GM19452 (cell line): ENCODE data around the gene GAS7.
A peak's percentile ranks its signal among the peaks of the same experiment; 100 is the strongest.
"Not testable (repeated sequence)": the region's sequence is repeated elsewhere in the genome, so short reads cannot be mapped to it uniquely, and the experiment has no call there.

Source experiments
- ATAC-seq: cut with Tn5 transposase; IDR thresholded peaks from one replicate; pipeline ENCODE4 v1.9.1; 2021; ENCODE audit not compliant: unreplicated experiment

GAS7 gene

GRCh38 chr17:10114931-10115535, 83.4 kb downstream of the GAS7 start:
- ATAC-seq: peak; percentile 49

GRCh38 chr17:10112962-10113361, 85.4 kb downstream of the GAS7 start:
- ATAC-seq: no peak

GRCh38 chr17:10111907-10112452, 86.4 kb downstream of the GAS7 start:
- no peak for ATAC-seq

- no peak for ATAC-seq
Measured at GRCh38 chr17:10109146-10109545, 89.3 kb downstream of the GAS7 start.

GRCh38 chr17:10107316-10108165, 90.9 kb downstream of the GAS7 start:
- ATAC-seq: no peak

GRCh38 chr17:10106067-10106466, 92.3 kb downstream of the GAS7 start:
- ATAC-seq: no peak

GRCh38 chr17:10105513-10106001, 92.8 kb downstream of the GAS7 start:
- ATAC-seq: no peak

GRCh38 chr17:10103712-10104111, 94.7 kb downstream of the GAS7 start:
- ATAC-seq: no peak

GRCh38 chr17:10102817-10103216, 95.6 kb downstream of the GAS7 start:
- no peak for ATAC-seq

GRCh38 chr17:10099051-10099571, 99.3 kb downstream of the GAS7 start:
- ATAC-seq: no peak

- ATAC-seq: no peak
Measured at GRCh38 chr17:10096596-10096995, 101.8 kb downstream of the GAS7 start.

GRCh38 chr17:10095295-10095694, 103.1 kb downstream of the GAS7 start:
- ATAC-seq: not testable (repeated sequence)

GRCh38 chr17:10094797-10095196, 103.6 kb downstream of the GAS7 start:
- no peak for ATAC-seq

- no peak for ATAC-seq
Measured at GRCh38 chr17:10092595-10092994, 105.8 kb downstream of the GAS7 start.

- ATAC-seq: no peak
Measured at GRCh38 chr17:10091046-10091445, 107.4 kb downstream of the GAS7 start.

GRCh38 chr17:10089196-10089804, 109.1 kb downstream of the GAS7 start:
- ATAC-seq: no peak

GRCh38 chr17:10088444-10088843, 110.0 kb downstream of the GAS7 start:
- no peak for ATAC-seq

GRCh38 chr17:10087355-10087754, 111.1 kb downstream of the GAS7 start:
- no peak for ATAC-seq

GRCh38 chr17:10083864-10084263, 114.5 kb downstream of the GAS7 start:
- ATAC-seq: no peak

GRCh38 chr17:10082795-10083194, 115.6 kb downstream of the GAS7 start:
- no peak for ATAC-seq

- no peak for ATAC-seq
Measured at GRCh38 chr17:10081571-10082169, 116.7 kb downstream of the GAS7 start.
